ENCODE data around the gene OSCP1. TPM values are rescaled to one million over a fixed set of nuclear protein-coding genes. Genes with fewer than 3 reads are reported as not detected.
A peak's percentile ranks its signal among the peaks of the same experiment; 100 is the strongest.

Gene OSCP1
- total RNA-seq, 1 donor, result 8.7 TPM

DNA sequence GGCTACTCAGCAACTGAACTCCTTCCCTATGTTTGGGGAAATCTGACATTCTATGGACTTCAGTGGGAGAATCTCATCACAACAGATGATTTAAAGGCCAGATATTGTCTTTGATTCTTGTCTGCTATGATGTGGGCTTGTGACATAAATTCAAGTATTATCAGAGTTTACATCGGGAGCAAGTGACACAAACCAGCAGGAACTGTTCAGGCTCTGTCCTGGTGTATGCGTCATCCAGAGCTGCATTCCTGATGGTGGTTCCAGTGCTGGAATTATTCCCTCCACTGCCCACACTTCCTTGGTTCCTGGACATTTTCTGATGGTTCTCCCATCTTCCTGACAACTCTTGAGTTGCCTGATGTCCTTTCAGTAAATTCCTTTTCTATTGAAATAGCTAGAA, 41.8 kb downstream of the OSCP1 start:
- DNase-seq (ENCODE audit: low read depth), result peak; percentile 41
- no peak overlapping the region for H3K4me3 ChIP-seq (ENCODE audit: low read depth, low read length)
- no peak for TF ChIP-seq CTCF (IDR thresholded peaks at IDR 0.05; ENCODE audit: insufficient read depth, low read length)

DNA sequence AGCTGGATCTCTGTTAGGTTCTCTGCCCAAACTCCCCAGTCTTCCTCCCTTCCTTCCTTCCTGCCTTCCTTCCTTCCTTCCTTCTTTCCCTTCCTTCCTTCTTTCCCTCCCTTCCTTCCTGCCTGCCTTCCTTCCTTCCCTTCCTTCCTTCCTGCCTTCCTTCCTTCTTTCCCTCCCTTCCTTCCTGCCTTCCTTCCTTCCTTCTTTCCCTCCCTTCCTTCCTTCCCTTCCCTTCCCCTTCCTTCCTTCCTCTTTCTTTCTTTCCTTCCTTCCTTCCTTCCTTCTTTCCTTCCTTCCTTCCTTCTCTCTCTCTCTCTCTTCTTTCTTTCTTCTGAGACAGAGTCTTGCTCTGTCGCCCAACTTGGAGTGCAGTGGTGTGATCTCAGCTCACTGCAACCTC, 43.8 kb downstream of the OSCP1 start:
- no peak for DNase-seq (ENCODE audit: low read depth)
- no peak overlapping the region for H3K4me3 ChIP-seq (ENCODE audit: low read depth, low read length)
- TF ChIP-seq CTCF (IDR thresholded peaks at IDR 0.05; ENCODE audit: insufficient read depth, low read length), result no peak

GRCh38 chr1:36402504-36402890, 47.8 kb downstream of the OSCP1 start:
- no peak overlapping the region for H3K4me3 ChIP-seq (ENCODE audit: low read depth, low read length)
- DNase-seq (ENCODE audit: low read depth), result no peak
- no peak for TF ChIP-seq CTCF (IDR thresholded peaks at IDR 0.05; ENCODE audit: insufficient read depth, low read length)

DNA sequence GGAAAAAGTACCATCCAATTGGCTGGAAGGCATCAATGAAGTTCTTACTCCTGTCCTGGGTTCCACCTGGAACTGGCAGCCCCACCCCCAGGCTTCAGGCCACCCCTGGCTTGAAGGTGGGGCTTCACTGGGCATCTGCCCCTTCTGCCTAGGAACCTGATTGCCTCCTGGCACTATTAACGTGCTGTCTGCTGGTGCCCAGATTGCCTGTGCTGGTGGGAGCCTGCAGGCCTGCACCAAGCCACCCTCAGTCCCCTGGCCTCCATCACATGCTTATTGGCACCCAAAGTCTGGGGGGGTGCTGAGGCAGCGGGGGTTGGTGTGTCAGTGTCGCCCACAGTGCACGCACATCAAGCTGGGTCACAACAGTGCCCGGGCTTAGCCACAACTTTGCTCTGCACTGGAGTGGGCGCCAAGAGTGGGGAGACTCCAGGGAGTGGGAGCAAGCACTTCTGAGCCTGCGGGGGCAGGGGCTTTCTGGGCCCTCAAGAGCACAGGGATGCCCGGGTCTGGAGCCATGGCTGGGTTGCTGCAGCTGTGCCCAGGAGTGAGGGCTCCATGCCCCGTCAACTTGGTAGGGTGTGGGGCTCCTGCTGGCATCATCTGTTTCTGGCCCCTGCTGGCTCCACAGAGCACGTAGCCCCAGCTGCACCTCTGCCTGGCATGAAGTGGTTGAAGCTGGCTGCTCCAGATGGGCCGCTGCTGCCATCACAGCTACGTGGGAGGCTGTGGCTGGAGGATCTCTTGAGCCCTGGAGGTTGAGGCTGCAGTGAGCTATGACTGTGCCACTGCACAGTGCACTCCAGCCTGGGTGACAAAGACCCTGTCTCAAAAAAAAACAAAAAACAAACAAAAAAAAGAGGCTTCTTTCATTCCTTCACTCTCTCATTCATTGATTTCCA, 48.4 kb downstream of the OSCP1 start:
- no peak for DNase-seq (ENCODE audit: low read depth)
- no peak for TF ChIP-seq CTCF (IDR thresholded peaks at IDR 0.05; ENCODE audit: insufficient read depth, low read length)
- H3K4me3 ChIP-seq (ENCODE audit: low read depth, low read length), result peak overlapping the region; percentile 54

GRCh38 chr1:36400825-36401601, 49.2 kb downstream of the OSCP1 start:
- peak overlapping the region; percentile 54 for H3K4me3 ChIP-seq (ENCODE audit: low read depth, low read length)
- peak; percentile 76 for DNase-seq (ENCODE audit: low read depth)
- no peak for TF ChIP-seq CTCF (IDR thresholded peaks at IDR 0.05; ENCODE audit: insufficient read depth, low read length)

DNA sequence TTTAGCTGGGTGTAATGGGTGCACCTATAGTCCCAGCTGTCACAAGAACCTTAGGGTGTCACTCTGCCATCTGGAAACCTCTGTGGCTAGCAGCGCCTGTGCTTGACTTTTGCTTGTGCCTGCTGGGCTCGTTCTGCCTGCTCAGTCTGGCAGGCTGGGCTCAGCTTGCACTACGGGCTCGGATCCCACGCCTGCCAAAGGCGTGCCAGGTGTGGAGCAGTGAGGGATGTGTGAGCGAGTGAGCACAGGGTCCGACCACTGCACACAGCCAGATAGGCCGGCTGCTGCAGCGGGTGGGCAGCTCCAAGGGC, 49.8 kb downstream of the OSCP1 start:
- TF ChIP-seq CTCF (IDR thresholded peaks at IDR 0.05; ENCODE audit: insufficient read depth, low read length), result no peak
- peak overlapping the region; percentile 42 for H3K4me3 ChIP-seq (ENCODE audit: low read depth, low read length)

More for the DNA sequence above, 49.8 kb downstream of the OSCP1 start:
- no peak for DNase-seq (ENCODE audit: low read depth)
